ENCODE measurements around the gene CDK1.

GRCh38 chr10:60798870-60799269, 20.6 kb downstream of the CDK1 start:
- no peak for TF ChIP-seq EZH2 (IDR thresholded peaks at IDR 0.05)
- no peak for TF ChIP-seq POLR2AphosphoS5 (IDR thresholded peaks at IDR 0.05; ENCODE audit: borderline replicate concordance, low read depth, low read length)

All from SK-N-MC (cell line).